ENCODE measurements around the gene ACSS1.

The ACSS1 gene

GRCh38 chr20:25058051-25058846 is at the start of gene ACSS1:
ACSS1 (minus strand) TSS chr20:25058139; CDS start chr20:25058102, 37 bp downstream.
- DNase-seq (ENCODE audit: low read depth in 3 of 3), result peak; percentile 31 to 51 (median 51)

- no peak for DNase-seq (ENCODE audit: low read depth in 3 of 3)
Measured at GRCh38 chr20:25103526-25103925, 45.6 kb upstream of the ACSS1 start.

GRCh38 chr20:25100914-25101313 is 43.0 kb upstream of the ACSS1 start:
- DNase-seq (ENCODE audit: low read depth in 3 of 3), result no peak

GRCh38 chr20:25099601-25100140 is 41.7 kb upstream of the ACSS1 start:
- DNase-seq (ENCODE audit: low read depth in 3 of 3), result no peak

- DNase-seq (ENCODE audit: low read depth in 3 of 3), result no peak
Measured at GRCh38 chr20:25097498-25097897, 39.6 kb upstream of the ACSS1 start.

- peak in 2 of 3 experiments; percentile 18 to 27 for DNase-seq (ENCODE audit: low read depth in 3 of 3)
Measured at GRCh38 chr20:25090492-25091429, 32.8 kb upstream of the ACSS1 start.

- no peak for DNase-seq (ENCODE audit: low read depth in 3 of 3)
Measured at GRCh38 chr20:25089662-25090061, 31.7 kb upstream of the ACSS1 start.

GRCh38 chr20:25089096-25089495 is 31.2 kb upstream of the ACSS1 start:
- no peak for DNase-seq (ENCODE audit: low read depth in 3 of 3)

- no peak for DNase-seq (ENCODE audit: low read depth in 3 of 3)
Measured at GRCh38 chr20:25088267-25088666, 30.3 kb upstream of the ACSS1 start.

GRCh38 chr20:25087186-25087929 is 29.4 kb upstream of the ACSS1 start:
- DNase-seq (ENCODE audit: low read depth in 3 of 3), result no peak

GRCh38 chr20:25085756-25086495 is 28.0 kb upstream of the ACSS1 start:
- no peak for DNase-seq (ENCODE audit: low read depth in 3 of 3)

- DNase-seq (ENCODE audit: low read depth in 3 of 3), result no peak
Measured at GRCh38 chr20:25084626-25085187, 26.8 kb upstream of the ACSS1 start.

GRCh38 chr20:25083773-25084625 is 26.1 kb upstream of the ACSS1 start:
- peak in 1 of 3 experiments; percentile 26 for DNase-seq (ENCODE audit: low read depth in 3 of 3)

- DNase-seq (ENCODE audit: low read depth in 3 of 3), result no peak
Measured at GRCh38 chr20:25083141-25083772, 25.3 kb upstream of the ACSS1 start.

GRCh38 chr20:25082498-25082873 is 24.5 kb upstream of the ACSS1 start:
- DNase-seq (ENCODE audit: low read depth in 3 of 3), result no peak

GRCh38 chr20:25081730-25082497 is 24.0 kb upstream of the ACSS1 start, which contains the start of gene VSX1:
VSX1 (minus strand) TSS chr20:25082141; CDS start chr20:25082096, 45 bp downstream.
- DNase-seq (ENCODE audit: low read depth in 3 of 3), result no peak

- DNase-seq (ENCODE audit: low read depth in 3 of 3), result no peak
Measured at GRCh38 chr20:25081065-25081729, 23.3 kb upstream of the ACSS1 start.

- DNase-seq (ENCODE audit: low read depth in 3 of 3), result no peak
Measured at GRCh38 chr20:25079171-25079570, 21.2 kb upstream of the ACSS1 start.

All from stimulated activated CD4-positive, alpha-beta T cell treated with anti-CD3 and anti-CD28 coated beads, TNF-alpha, amount 100 ng/mL, for 4 hours (primary cell).